Measurements from ENCODE around the gene NUP188. TPM values are rescaled to one million over a fixed set of nuclear protein-coding genes. Genes with fewer than 3 reads are reported as not detected.

NUP188 gene
- total and polyA plus RNA-seq, 2 of the 13 experiments (the other 11 are each of a cell fraction or from before 2014, with no cell fraction given), result 28.0 to 38.5 TPM

GRCh38 chr9:128920381-128921058, 27.0 kb upstream of the NUP188 start, which contains the start of gene PHYHD1 (continued):
- TF ChIP-seq ATF6 (CRISPR knock-in tag; conservative IDR thresholded peaks at IDR 0.05) (no peak), ZBTB46 (CRISPR knock-in tag; IDR thresholded peaks at IDR 0.05; ENCODE audit: borderline replicate concordance) (no peak), ZNF720 (CRISPR knock-in tag; IDR thresholded peaks at IDR 0.05) (no peak), EHMT2 (IDR thresholded peaks at IDR 0.05; ENCODE audit: borderline replicate concordance, low read depth, low read length) (no peak), ASH2L (IDR thresholded peaks at IDR 0.05; ENCODE audit: insufficient read length, low read depth, low read length) (no peak), ZNF543 (CRISPR knock-in tag; IDR thresholded peaks at IDR 0.05) (no peak), HHEX (CRISPR knock-in tag; IDR thresholded peaks at IDR 0.05) (no peak), SP4 (CRISPR knock-in tag; IDR thresholded peaks at IDR 0.05) (no peak), RARG (CRISPR knock-in tag; IDR thresholded peaks at IDR 0.05; ENCODE audit: low read depth) (no peak), HNRNPL (IDR thresholded peaks at IDR 0.05; ENCODE audit: low read depth, low read length) (0 out of 2 replicates have a peak, but pooled peaks have one; percentile 4), ZNF574 (CRISPR knock-in tag; IDR thresholded peaks at IDR 0.05) (no peak)

All from HepG2 (cell line).